ENCODE measurements around the gene RNF186. TPM values are rescaled to one million over a fixed set of nuclear protein-coding genes. Genes with fewer than 3 reads are reported as not detected.

The RNF186 gene
- total RNA-seq, 2 experiments from 2014 or later = not detected

DNA sequence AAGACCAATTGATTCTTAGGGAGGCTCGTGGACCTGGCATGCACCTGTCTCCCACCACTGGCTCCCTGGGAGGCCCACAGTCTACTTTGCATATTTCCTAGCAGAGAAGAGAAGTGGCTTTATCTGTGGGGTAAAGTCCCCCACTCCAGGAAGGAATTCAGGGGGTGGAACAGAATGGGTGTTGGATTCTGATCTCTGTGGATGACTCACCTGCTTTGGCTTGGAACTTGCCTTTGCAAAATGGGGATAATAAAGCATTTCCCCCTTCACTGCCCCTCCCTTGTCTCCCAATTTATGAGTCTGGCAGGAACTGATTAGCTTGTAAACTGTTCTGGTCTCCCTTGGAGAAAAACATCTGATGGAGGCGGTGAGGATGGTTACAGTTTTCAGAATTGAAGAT lies 46.0 kb upstream of the RNF186 start:
- intact Hi-C loops (cut with micrococcal nuclease) = no loop called here
- ChIA-PET POLR2A (no interaction called here), CTCF (interaction anchor here (1.2 to 2.1 kb wide), 2 partner anchors 21 to 99 kb away, joined by 6 to 7 read pairs; partner anchors contain the start of gene OTUD3)
- DNase-seq (no peak), ATAC-seq (no peak)
- Mint-ChIP-seq H3K4me1 (ENCODE audit: low read depth) (no peaks in the 10 kb centered on the region), H3K27me3 (peaks cover 26% of the 10 kb centered on the region), H3K27ac (no peak overlapping the region), H3K36me3 (ENCODE audit: low read depth) (no peaks in the 10 kb centered on the region), H3K4me3 (no peak overlapping the region), H3K9me3 (peaks cover 2% of the 10 kb centered on the region)
- TF ChIP-seq, protein P1, sequence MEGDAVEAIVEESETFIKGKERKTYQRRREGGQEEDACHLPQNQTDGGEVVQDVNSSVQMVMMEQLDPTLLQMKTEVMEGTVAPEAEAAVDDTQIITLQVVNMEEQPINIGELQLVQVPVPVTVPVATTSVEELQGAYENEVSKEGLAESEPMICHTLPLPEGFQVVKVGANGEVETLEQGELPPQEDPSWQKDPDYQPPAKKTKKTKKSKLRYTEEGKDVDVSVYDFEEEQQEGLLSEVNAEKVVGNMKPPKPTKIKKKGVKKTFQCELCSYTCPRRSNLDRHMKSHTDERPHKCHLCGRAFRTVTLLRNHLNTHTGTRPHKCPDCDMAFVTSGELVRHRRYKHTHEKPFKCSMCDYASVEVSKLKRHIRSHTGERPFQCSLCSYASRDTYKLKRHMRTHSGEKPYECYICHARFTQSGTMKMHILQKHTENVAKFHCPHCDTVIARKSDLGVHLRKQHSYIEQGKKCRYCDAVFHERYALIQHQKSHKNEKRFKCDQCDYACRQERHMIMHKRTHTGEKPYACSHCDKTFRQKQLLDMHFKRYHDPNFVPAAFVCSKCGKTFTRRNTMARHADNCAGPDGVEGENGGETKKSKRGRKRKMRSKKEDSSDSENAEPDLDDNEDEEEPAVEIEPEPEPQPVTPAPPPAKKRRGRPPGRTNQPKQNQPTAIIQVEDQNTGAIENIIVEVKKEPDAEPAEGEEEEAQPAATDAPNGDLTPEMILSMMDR (IDR thresholded peaks at IDR 0.05) = no peak

DNA sequence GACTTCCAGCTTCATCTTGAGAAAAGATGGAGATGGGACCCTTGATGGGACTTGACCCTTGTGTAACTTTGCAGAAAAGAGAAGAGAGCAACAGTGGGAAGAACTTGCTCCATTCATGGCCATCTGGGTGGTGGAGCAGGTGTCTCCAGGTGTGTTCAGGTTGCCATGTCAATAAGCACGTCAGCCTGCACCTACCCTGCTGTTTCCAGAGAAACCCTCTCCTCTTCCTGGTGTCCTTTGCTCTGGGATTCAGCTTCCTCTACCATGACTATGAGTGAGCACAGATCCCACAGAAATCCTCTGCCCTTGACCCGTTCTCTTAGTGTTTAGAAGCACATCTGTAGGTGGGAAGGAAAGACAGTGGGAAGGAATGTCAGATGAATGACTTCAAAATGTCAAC lies 45.3 kb upstream of the RNF186 start:
- intact Hi-C loops (cut with micrococcal nuclease) = no loop called here
- ChIA-PET POLR2A (no interaction called here), CTCF (interaction anchor here (2.1 kb wide), 1 partner anchor 22 kb away, joined by 7 read pairs; the partner anchor contains the start of gene OTUD3)
- H3K4me3 Mint-ChIP-seq = no peak overlapping the region
- TF ChIP-seq, protein P1 (IDR thresholded peaks at IDR 0.05) = no peak
- DNase-seq = no peak
- H3K27ac Mint-ChIP-seq = no peak overlapping the region
- no peaks in the 10 kb centered on the region for H3K36me3 Mint-ChIP-seq (ENCODE audit: low read depth)
- peaks cover 2% of the 10 kb centered on the region for H3K9me3 Mint-ChIP-seq
- no peak for ATAC-seq
- peaks cover 24% of the 10 kb centered on the region for H3K27me3 Mint-ChIP-seq
- no peaks in the 10 kb centered on the region for H3K4me1 Mint-ChIP-seq (ENCODE audit: low read depth)

DNA sequence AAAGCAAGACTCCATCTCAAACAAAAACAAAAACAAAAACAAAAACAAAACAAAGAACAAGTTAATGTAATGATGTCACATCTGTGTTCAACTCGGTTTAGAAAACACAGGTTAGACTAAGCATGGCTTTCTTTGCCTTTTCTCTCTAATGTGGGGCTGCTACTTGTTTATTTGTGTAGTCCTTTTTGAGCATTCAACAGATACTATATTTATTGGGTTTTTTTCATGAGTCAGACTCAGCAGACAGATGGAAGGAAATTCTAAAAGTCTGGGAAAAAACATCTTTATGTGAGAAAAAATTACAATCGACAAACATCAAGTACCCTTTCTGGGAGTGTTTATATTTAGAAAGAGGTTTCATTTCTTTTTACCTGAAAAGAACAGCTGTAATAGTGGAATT lies 44.8 kb upstream of the RNF186 start:
- intact Hi-C loops (cut with micrococcal nuclease) = no loop called here
- no peak for DNase-seq
- Mint-ChIP-seq H3K9me3 (peaks cover 2% of the 10 kb centered on the region), H3K36me3 (ENCODE audit: low read depth) (no peaks in the 10 kb centered on the region), H3K4me3 (no peak overlapping the region), H3K27ac (no peak overlapping the region), H3K27me3 (peaks cover 23% of the 10 kb centered on the region), H3K4me1 (ENCODE audit: low read depth) (no peaks in the 10 kb centered on the region)
- POLR2A ChIA-PET = no interaction called here
- TF ChIP-seq, protein P1 (IDR thresholded peaks at IDR 0.05) = no peak
- ATAC-seq = no peak
- CTCF ChIA-PET = no interaction called here

DNA sequence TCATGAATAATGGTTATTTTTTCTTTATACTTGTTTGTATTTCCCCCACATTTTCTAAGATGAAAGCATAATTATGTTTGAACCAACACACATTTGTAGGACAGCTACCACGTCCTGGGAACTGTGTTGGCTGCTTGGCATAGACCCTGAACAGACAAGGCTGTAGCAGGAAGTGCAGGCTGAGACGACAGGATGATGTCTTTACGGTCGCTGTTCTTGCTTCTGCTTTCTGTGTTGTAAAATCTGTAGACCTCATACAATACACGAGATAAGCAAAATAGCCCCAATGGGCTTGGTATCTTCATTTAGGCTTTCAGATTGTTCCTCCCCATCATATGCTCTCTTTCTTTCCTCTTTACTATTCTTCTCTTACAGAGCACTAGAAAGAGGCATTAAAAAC lies 43.8 kb upstream of the RNF186 start:
- Mint-ChIP-seq H3K9me3 (peaks cover 2% of the 10 kb centered on the region), H3K27ac (no peak overlapping the region), H3K4me3 (no peak overlapping the region), H3K27me3 (peaks cover 20% of the 10 kb centered on the region), H3K4me1 (ENCODE audit: low read depth) (no peaks in the 10 kb centered on the region), H3K36me3 (ENCODE audit: low read depth) (no peaks in the 10 kb centered on the region)
- ATAC-seq (no peak), DNase-seq (no peak)
- ChIA-PET POLR2A (no interaction called here), CTCF (no interaction called here)
- intact Hi-C loops (cut with micrococcal nuclease) = no loop called here
- TF ChIP-seq, protein P1 (IDR thresholded peaks at IDR 0.05) = no peak

DNA sequence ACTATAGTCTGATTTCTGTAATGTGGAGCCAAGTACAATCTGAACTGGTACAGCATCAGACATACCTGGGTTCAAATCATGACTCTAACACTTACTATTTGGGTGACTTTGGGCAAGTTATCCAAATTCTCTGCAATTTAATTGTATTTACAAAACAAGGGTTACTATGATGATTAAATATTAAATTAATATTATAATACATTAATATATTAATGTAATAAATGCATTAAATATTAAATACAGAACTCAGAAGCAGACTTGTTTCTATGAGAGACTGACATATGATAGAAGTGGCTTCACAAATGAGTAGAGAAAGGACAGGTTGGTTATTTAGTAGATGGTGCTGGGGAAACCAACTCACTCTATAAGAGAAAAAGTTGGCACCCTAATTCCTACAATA lies 39.8 kb upstream of the RNF186 start:
- Mint-ChIP-seq H3K9me3 (no peaks in the 10 kb centered on the region), H3K36me3 (ENCODE audit: low read depth) (no peaks in the 10 kb centered on the region), H3K4me3 (no peak overlapping the region), H3K4me1 (ENCODE audit: low read depth) (no peaks in the 10 kb centered on the region), H3K27me3 (peaks cover 6% of the 10 kb centered on the region), H3K27ac (no peak overlapping the region)
- TF ChIP-seq, protein P1 (IDR thresholded peaks at IDR 0.05) = no peak
- no peak for ATAC-seq
- ChIA-PET CTCF (no interaction called here), POLR2A (no interaction called here)
- DNase-seq = no peak
- intact Hi-C loops (cut with micrococcal nuclease) = no loop called here
